ENCODE measurements around the gene EZH2. TPM values are rescaled to one million over a fixed set of nuclear protein-coding genes. Genes with fewer than 3 reads are reported as not detected.
A peak's percentile ranks its signal among the peaks of the same experiment; 100 is the strongest.

EZH2 gene
- total and polyA plus RNA-seq, 4 donors, result 3.6 to 14.8 (median 4.4) TPM

- DNase-seq (peak; percentile 48 to 59 (median 57)), ATAC-seq (ENCODE audit: insufficient read depth, low FRiP score) (no peak)
- WGBS, 2 donors, result 0% methylated on average over 67 to 88 of the region's 88 CpGs
- no peak for TF ChIP-seq CTCF (IDR thresholded peaks at IDR 0.05; ENCODE audit: control extremely low read depth, extremely low read depth)
- Histone ChIP-seq H3K4me3 (peak overlapping the region; percentile 97), H3K36me3 (ENCODE audit: control insufficient read depth in 4 of 4, insufficient read depth in 4 of 4, low read length in 4 of 4) (no peaks in the 10 kb centered on the region), H3K27ac (ENCODE audit: low read depth in 1 of 2, low read length in 1 of 2) (peak overlapping the region; percentile 92), H3K27me3 (ENCODE audit: control insufficient read depth in 3 of 3, insufficient read depth in 3 of 3, low read length in 2 of 3) (no peaks in the 10 kb centered on the region), H3K9ac (ENCODE audit: insufficient read depth in 1 of 2, low read length in 2 of 2) (peak overlapping the region; percentile 85 to 98), H3K9me3 (ENCODE audit: control insufficient read depth in 4 of 4, insufficient read depth in 3 of 4, low read length in 3 of 4) (no peaks in the 10 kb centered on the region), H3K4me1 (ENCODE audit: control insufficient read depth in 5 of 5, insufficient read depth in 5 of 5, low read length in 5 of 5) (peaks cover 0 to 14% (median 0%) of the 10 kb centered on the region in 5 donors)
These were observed 634 bp downstream of the EZH2 start for GRCh38 chr7:148883266-148884048.

- no peak for ATAC-seq (ENCODE audit: insufficient read depth, low FRiP score)
- peak overlapping the region; percentile 85 to 98 for H3K9ac ChIP-seq (ENCODE audit: insufficient read depth in 1 of 2, low read length in 2 of 2)
- 0 to 1% methylated on average over 12 of the region's 12 CpGs for WGBS, 2 donors
- H3K4me1 ChIP-seq (ENCODE audit: control insufficient read depth in 5 of 5, insufficient read depth in 5 of 5, low read length in 5 of 5), result peaks cover 0 to 14% (median 0%) of the 10 kb centered on the region in 5 donors
- H3K27ac ChIP-seq (ENCODE audit: low read depth in 1 of 2, low read length in 1 of 2), result peak overlapping the region in 1 of 2 donors; percentile 53
- no peaks in the 10 kb centered on the region for H3K36me3 ChIP-seq (ENCODE audit: control insufficient read depth in 4 of 4, insufficient read depth in 4 of 4, low read length in 4 of 4)
- TF ChIP-seq CTCF (IDR thresholded peaks at IDR 0.05; ENCODE audit: control extremely low read depth, extremely low read depth), result no peak
- H3K9me3 ChIP-seq (ENCODE audit: control insufficient read depth in 4 of 4, insufficient read depth in 3 of 4, low read length in 3 of 4), result no peaks in the 10 kb centered on the region
- DNase-seq, result peak in 1 of 3 donors; percentile 65
- peak overlapping the region; percentile 97 for H3K4me3 ChIP-seq
- H3K27me3 ChIP-seq (ENCODE audit: control insufficient read depth in 3 of 3, insufficient read depth in 3 of 3, low read length in 2 of 3), result no peaks in the 10 kb centered on the region
These were observed 1.2 kb downstream of the EZH2 start for GRCh38 chr7:148882841-148883265.

GRCh38 chr7:148882192-148882591 is 1.9 kb downstream of the EZH2 start:
- 28 to 38% methylated on average over 5 of the region's 5 CpGs for WGBS, 2 donors
- DNase-seq (peak in 2 of 3 donors; percentile 7 to 18), ATAC-seq (ENCODE audit: insufficient read depth, low FRiP score) (no peak)
- no peak overlapping the region for H3K27ac ChIP-seq (ENCODE audit: low read depth in 1 of 2, low read length in 1 of 2)
- H3K27me3 ChIP-seq (ENCODE audit: control insufficient read depth in 3 of 3, insufficient read depth in 3 of 3, low read length in 2 of 3), result no peaks in the 10 kb centered on the region
- H3K9me3 ChIP-seq (ENCODE audit: control insufficient read depth in 4 of 4, insufficient read depth in 3 of 4, low read length in 3 of 4), result no peaks in the 10 kb centered on the region
- H3K4me1 ChIP-seq (ENCODE audit: control insufficient read depth in 5 of 5, insufficient read depth in 5 of 5, low read length in 5 of 5), result peaks cover 0 to 14% (median 0%) of the 10 kb centered on the region in 5 donors
- peak overlapping the region; percentile 85 to 98 for H3K9ac ChIP-seq (ENCODE audit: insufficient read depth in 1 of 2, low read length in 2 of 2)
- H3K4me3 ChIP-seq, result no peak overlapping the region
- H3K36me3 ChIP-seq (ENCODE audit: control insufficient read depth in 4 of 4, insufficient read depth in 4 of 4, low read length in 4 of 4), result no peaks in the 10 kb centered on the region
- no peak for TF ChIP-seq CTCF (IDR thresholded peaks at IDR 0.05; ENCODE audit: control extremely low read depth, extremely low read depth)

Data from lung (tissue), 12 donors.